Measurements from ENCODE around the gene LCE2B. TPM values are rescaled to one million over a fixed set of nuclear protein-coding genes. Genes with fewer than 3 reads are reported as not detected.
"Not testable (repeated sequence)": the region's sequence is repeated elsewhere in the genome, so short reads cannot be mapped to it uniquely, and the experiment has no call there.

The LCE2B gene
- polyA plus RNA-seq (2013, experiment 1 of 2): not detected
- not detected for polyA plus RNA-seq (2013, experiment 2 of 2)

- DNase-seq; H2BK15ac ChIP-seq (ENCODE audit: low read depth, poor library complexity, severe bottlenecking); H3K27me3 ChIP-seq (ENCODE audit: control insufficient read depth in 1 of 2, insufficient read depth in 1 of 2, low read length in 2 of 2); H2AFZ ChIP-seq (ENCODE audit: low read depth, low read length); H4K8ac ChIP-seq (ENCODE audit: low read length); H3K4ac ChIP-seq (ENCODE audit: low read depth in 1 of 2, low read length in 2 of 2); H3K18ac ChIP-seq (ENCODE audit: low read depth in 1 of 2, low read length in 2 of 2); H3K36me3 ChIP-seq (ENCODE audit: control insufficient read depth in 1 of 2, insufficient read depth in 2 of 2, low read depth in 1 of 2, low read length in 2 of 2); H4K91ac ChIP-seq (ENCODE audit: low read length); H3K27ac ChIP-seq (ENCODE audit: low read length, poor library complexity, severe bottlenecking); H2BK120ac ChIP-seq (ENCODE audit: low read depth, low read length); H3K23ac ChIP-seq (ENCODE audit: low read length in 2 of 2); H3K79me1 ChIP-seq (replicated peaks; ENCODE audit: low read length, poor library complexity, severe bottlenecking); H3K14ac ChIP-seq (ENCODE audit: low read length in 2 of 2); H3K9ac ChIP-seq (ENCODE audit: low read length); H2BK5ac ChIP-seq (ENCODE audit: low read depth, low read length, poor library complexity, severe bottlenecking); H3K4me2 ChIP-seq (ENCODE audit: low read length, poor library complexity, severe bottlenecking); H2AK5ac ChIP-seq (ENCODE audit: low read length, severe bottlenecking); H3K4me1 ChIP-seq (ENCODE audit: control insufficient read depth, insufficient read depth, low read depth, low read length); H3K9me3 ChIP-seq (ENCODE audit: control insufficient read depth, low read length); H3K4me3 ChIP-seq (ENCODE audit: insufficient read depth in 1 of 2, low read depth in 1 of 2, low read length in 2 of 2); H2BK12ac ChIP-seq (ENCODE audit: low read length in 2 of 2): not testable (repeated sequence)
- 20% methylated on average over 2 of the region's 4 CpGs for WGBS
Observed at GRCh38 chr1:152685823-152686222, at the start of gene LCE2B. Gene LCE2B (plus strand): TSS chr1:152686123. CDS start chr1:152686844, 721 bp downstream.

DNA sequence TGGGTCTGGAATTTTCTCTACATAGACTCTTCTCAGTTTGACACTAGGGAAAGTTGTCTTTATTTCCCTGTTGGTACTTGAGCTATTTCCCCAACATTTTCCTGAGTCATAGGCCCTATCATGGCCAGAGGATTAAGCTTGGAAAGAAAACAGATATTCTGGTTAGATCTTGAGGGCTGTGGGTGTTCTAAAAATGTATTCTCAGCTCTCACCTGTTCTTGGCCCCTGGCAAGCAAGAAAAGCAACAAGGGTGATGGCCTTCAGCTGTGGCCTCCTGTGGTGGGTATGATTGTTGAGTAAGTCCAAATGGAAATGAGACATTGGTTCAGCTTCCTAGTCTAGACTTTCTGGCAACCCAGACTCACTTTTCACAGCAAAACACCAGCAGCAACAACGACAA lies 45.6 kb upstream of the LCE2B start:
- no peak overlapping the region for H4K8ac ChIP-seq (ENCODE audit: low read length)
- H3K14ac ChIP-seq (ENCODE audit: low read length in 2 of 2): no peak overlapping the region
- H2BK15ac ChIP-seq (ENCODE audit: low read depth, poor library complexity, severe bottlenecking): no peak overlapping the region
- no peaks in the 10 kb centered on the region for H3K27me3 ChIP-seq (ENCODE audit: control insufficient read depth in 1 of 2, insufficient read depth in 1 of 2, low read length in 2 of 2)
- H3K23ac ChIP-seq (ENCODE audit: low read length in 2 of 2): no peak overlapping the region
- no peaks in the 10 kb centered on the region for H3K4me1 ChIP-seq (ENCODE audit: control insufficient read depth, insufficient read depth, low read depth, low read length)
- H3K9ac ChIP-seq (ENCODE audit: low read length): no peak overlapping the region
- no peaks in the 10 kb centered on the region for H3K79me1 ChIP-seq (replicated peaks; ENCODE audit: low read length, poor library complexity, severe bottlenecking)
- WGBS: 27% methylated on average over 1 of the region's 1 CpG
- H2AFZ ChIP-seq (ENCODE audit: low read depth, low read length): no peak overlapping the region
- DNase-seq: no peak
- no peak overlapping the region for H3K4ac ChIP-seq (ENCODE audit: low read depth in 1 of 2, low read length in 2 of 2)
- H3K9me3 ChIP-seq (ENCODE audit: control insufficient read depth, low read length): no peaks in the 10 kb centered on the region
- no peak overlapping the region for H2AK5ac ChIP-seq (ENCODE audit: low read length, severe bottlenecking)
- H2BK120ac ChIP-seq (ENCODE audit: low read depth, low read length): no peak overlapping the region
- H3K36me3 ChIP-seq (ENCODE audit: control insufficient read depth in 1 of 2, insufficient read depth in 2 of 2, low read depth in 1 of 2, low read length in 2 of 2): no peaks in the 10 kb centered on the region
- no peak overlapping the region for H3K4me3 ChIP-seq (ENCODE audit: insufficient read depth in 1 of 2, low read depth in 1 of 2, low read length in 2 of 2)
- H4K91ac ChIP-seq (ENCODE audit: low read length): no peak overlapping the region
- no peak overlapping the region for H2BK5ac ChIP-seq (ENCODE audit: low read depth, low read length, poor library complexity, severe bottlenecking)
- H3K18ac ChIP-seq (ENCODE audit: low read depth in 1 of 2, low read length in 2 of 2): no peak overlapping the region
- H3K4me2 ChIP-seq (ENCODE audit: low read length, poor library complexity, severe bottlenecking): no peak overlapping the region
- no peak overlapping the region for H3K27ac ChIP-seq (ENCODE audit: low read length, poor library complexity, severe bottlenecking)
- H2BK12ac ChIP-seq (ENCODE audit: low read length in 2 of 2): no peak overlapping the region

GRCh38 chr1:152643945-152644344 lies 42.0 kb upstream of the LCE2B start:
- Histone ChIP-seq H3K27me3 (ENCODE audit: control insufficient read depth in 1 of 2, insufficient read depth in 1 of 2, low read length in 2 of 2) (no peaks in the 10 kb centered on the region), H2BK120ac (ENCODE audit: low read depth, low read length) (no peak overlapping the region), H3K27ac (ENCODE audit: low read length, poor library complexity, severe bottlenecking) (no peak overlapping the region), H3K4me3 (ENCODE audit: insufficient read depth in 1 of 2, low read depth in 1 of 2, low read length in 2 of 2) (no peak overlapping the region), H3K4ac (ENCODE audit: low read depth in 1 of 2, low read length in 2 of 2) (no peak overlapping the region), H3K18ac (ENCODE audit: low read depth in 1 of 2, low read length in 2 of 2) (no peak overlapping the region), H4K91ac (ENCODE audit: low read length) (no peak overlapping the region), H2BK15ac (ENCODE audit: low read depth, poor library complexity, severe bottlenecking) (no peak overlapping the region), H2AK5ac (ENCODE audit: low read length, severe bottlenecking) (no peak overlapping the region), H3K79me1 (replicated peaks; ENCODE audit: low read length, poor library complexity, severe bottlenecking) (no peaks in the 10 kb centered on the region), H3K36me3 (ENCODE audit: control insufficient read depth in 1 of 2, insufficient read depth in 2 of 2, low read depth in 1 of 2, low read length in 2 of 2) (no peaks in the 10 kb centered on the region), H3K4me2 (ENCODE audit: low read length, poor library complexity, severe bottlenecking) (no peak overlapping the region), H3K9me3 (ENCODE audit: control insufficient read depth, low read length) (no peaks in the 10 kb centered on the region), H3K4me1 (ENCODE audit: control insufficient read depth, insufficient read depth, low read depth, low read length) (no peaks in the 10 kb centered on the region), H4K8ac (ENCODE audit: low read length) (no peak overlapping the region), H3K14ac (ENCODE audit: low read length in 2 of 2) (no peak overlapping the region), H2BK12ac (ENCODE audit: low read length in 2 of 2) (no peak overlapping the region), H3K23ac (ENCODE audit: low read length in 2 of 2) (no peak overlapping the region), H2AFZ (ENCODE audit: low read depth, low read length) (no peak overlapping the region), H2BK5ac (ENCODE audit: low read depth, low read length, poor library complexity, severe bottlenecking) (no peak overlapping the region), H3K9ac (ENCODE audit: low read length) (no peak overlapping the region)
- 45% methylated on average over 3 of the region's 3 CpGs for WGBS
- no peak for DNase-seq

DNA sequence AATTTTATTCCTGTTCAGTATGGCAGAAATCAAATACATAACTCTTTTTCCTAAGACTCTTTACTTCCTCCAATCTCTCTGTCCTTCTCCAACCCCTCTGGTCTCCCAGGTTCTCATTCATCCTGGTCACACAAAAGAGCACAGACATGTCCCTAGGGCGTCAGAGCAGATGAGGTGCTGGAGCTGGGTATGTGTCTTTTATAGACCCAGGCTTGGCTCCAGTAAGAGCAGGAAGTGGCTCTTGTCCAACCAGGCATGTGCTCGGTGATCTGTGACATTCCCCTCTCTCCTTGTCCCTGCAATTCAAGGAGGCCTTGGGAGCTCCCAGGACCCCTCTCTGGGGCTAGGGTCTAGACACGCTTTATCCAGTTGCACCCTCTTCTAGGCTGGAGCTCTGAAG lies 40.8 kb upstream of the LCE2B start:
- Histone ChIP-seq H3K4me2 (ENCODE audit: low read length, poor library complexity, severe bottlenecking) (no peak overlapping the region), H3K18ac (ENCODE audit: low read depth in 1 of 2, low read length in 2 of 2) (no peak overlapping the region), H2AFZ (ENCODE audit: low read depth, low read length) (no peak overlapping the region)

More for the DNA sequence above, 40.8 kb upstream of the LCE2B start:
- H2BK12ac ChIP-seq (ENCODE audit: low read length in 2 of 2): no peak overlapping the region
- H3K9me3 ChIP-seq (ENCODE audit: control insufficient read depth, low read length): no peaks in the 10 kb centered on the region
- no peaks in the 10 kb centered on the region for H3K79me1 ChIP-seq (replicated peaks; ENCODE audit: low read length, poor library complexity, severe bottlenecking)
- H3K36me3 ChIP-seq (ENCODE audit: control insufficient read depth in 1 of 2, insufficient read depth in 2 of 2, low read depth in 1 of 2, low read length in 2 of 2): no peaks in the 10 kb centered on the region
- WGBS: 49% methylated on average over 3 of the region's 3 CpGs
- H3K4ac ChIP-seq (ENCODE audit: low read depth in 1 of 2, low read length in 2 of 2): no peak overlapping the region
- no peak overlapping the region for H2BK5ac ChIP-seq (ENCODE audit: low read depth, low read length, poor library complexity, severe bottlenecking)
- no peak overlapping the region for H2AK5ac ChIP-seq (ENCODE audit: low read length, severe bottlenecking)
- H3K9ac ChIP-seq (ENCODE audit: low read length): no peak overlapping the region
- no peak overlapping the region for H3K4me3 ChIP-seq (ENCODE audit: insufficient read depth in 1 of 2, low read depth in 1 of 2, low read length in 2 of 2)
- DNase-seq: no peak
- H3K23ac ChIP-seq (ENCODE audit: low read length in 2 of 2): no peak overlapping the region
- H2BK15ac ChIP-seq (ENCODE audit: low read depth, poor library complexity, severe bottlenecking): no peak overlapping the region
- no peak overlapping the region for H3K27ac ChIP-seq (ENCODE audit: low read length, poor library complexity, severe bottlenecking)
- H3K27me3 ChIP-seq (ENCODE audit: control insufficient read depth in 1 of 2, insufficient read depth in 1 of 2, low read length in 2 of 2): no peaks in the 10 kb centered on the region
- H3K14ac ChIP-seq (ENCODE audit: low read length in 2 of 2): no peak overlapping the region
- no peaks in the 10 kb centered on the region for H3K4me1 ChIP-seq (ENCODE audit: control insufficient read depth, insufficient read depth, low read depth, low read length)
- H4K91ac ChIP-seq (ENCODE audit: low read length): no peak overlapping the region
- no peak overlapping the region for H4K8ac ChIP-seq (ENCODE audit: low read length)
- no peak overlapping the region for H2BK120ac ChIP-seq (ENCODE audit: low read depth, low read length)
